B cell (primary cell): Measurements from ENCODE around the gene EPS8L3. TPM values are rescaled to one million over a fixed set of nuclear protein-coding genes. Genes with fewer than 3 reads are reported as not detected.

Source experiments
- ATAC-seq: fragments of 200-7000 bp; cut with Tn5 transposase; one replicate; pipeline ENCODE4 v1.10.0; 2021; ENCODE audit warnings: low read depth, mild to moderate bottlenecking, moderate number of reproducible peaks, moderate library complexity
- CTCF ChIA-PET: fragments of 350-600 bp; sonication (Branson Sonifier 250); formaldehyde crosslinking; loops from one replicate; lab custom pipeline; 2021; ENCODE audit warnings: antibody characterized with exemption, inconsistent platforms; lab: Charles Lee
- POLR2A ChIA-PET: fragments of 350-600 bp; sonication (Branson Sonifier 250); formaldehyde crosslinking; loops from one replicate; lab custom pipeline; 2021; ENCODE audit warnings: antibody characterized with exemption; lab: Charles Lee
- DNase-seq: peaks from one replicate; pipeline ENCODE4 v3.0.0; 2013
- H2AFZ ChIP-seq: 2 replicates; pipeline ENCODE4 v1.6.1; 2012; ENCODE audit warnings: mild to moderate bottlenecking, low read depth, low read length; ENCODE audit not compliant: insufficient read depth, poor library complexity, severe bottlenecking
- H3K27ac ChIP-seq, 2 donors: 1 replicate in 1 of 2; 2 replicates in 1 of 2; pipeline ENCODE4 v1.5.1; 2012 to 2013; ENCODE audit warnings: low read length in 2 of 2, mild to moderate bottlenecking in 2 of 2, moderate library complexity in 1 of 2
- H3K27me3 ChIP-seq, 4 experiments: fragments of 200-600 bp in 1 of 4; sonication (generic) in 1 of 4; replicated peaks in 1 of 4; 1 replicate in 2 of 4; 2 replicates in 2 of 4; pipeline versions ENCODE4 v1.6.1 to v1.7.0; 2013 to 2016; ENCODE audit warnings: low read length in 3 of 4, mild to moderate bottlenecking in 2 of 4, mixed read lengths in 1 of 4, moderate library complexity in 1 of 4; ENCODE audit not compliant: insufficient read depth in 4 of 4, control insufficient read depth in 3 of 4; ENCODE audit errors: control extremely low read depth in 1 of 4
- H3K36me3 ChIP-seq, 2 experiments: replicated peaks in 1 of 2; 1 replicate in 1 of 2; 2 replicates in 1 of 2; pipeline versions ENCODE4 v1.6.1 to v1.7.1; 2013; ENCODE audit warnings: low read length in 1 of 2; ENCODE audit not compliant: insufficient read depth in 2 of 2, control insufficient read depth in 1 of 2; ENCODE audit errors: control extremely low read depth in 1 of 2, extremely low read depth in 1 of 2
- H3K4me1 ChIP-seq, 2 donors: fragments of 200-600 bp in 1 of 2; sonication (generic) in 1 of 2; 1 replicate in 1 of 2; 2 replicates in 1 of 2; pipeline versions ENCODE4 v1.5.1 to v1.6.1; 2013 to 2017; ENCODE audit warnings: low read length in 2 of 2; ENCODE audit not compliant: control insufficient read depth in 2 of 2, insufficient read depth in 2 of 2
- H3K4me2 ChIP-seq: replicated peaks from 2 replicates; pipeline ENCODE3; 2012; ENCODE audit warnings: mild to moderate bottlenecking, low read depth, low read length; ENCODE audit not compliant: poor library complexity, severe bottlenecking
- H3K4me3 ChIP-seq, 5 experiments: fragments of 200-600 bp in 1 of 5; sonication (generic) in 1 of 5; 1 replicate in 3 of 5; 2 replicates in 2 of 5; pipeline versions ENCODE4 v1.5.1 to v1.7.0; 2011 to 2016; ENCODE audit warnings: low read length in 4 of 5, mild to moderate bottlenecking in 4 of 5, low read depth in 2 of 5, control low read depth in 1 of 5, moderate library complexity in 1 of 5; ENCODE audit not compliant: insufficient read depth in 1 of 5; ENCODE audit errors: control extremely low read depth in 1 of 5, extremely low read depth in 1 of 5
- H3K79me2 ChIP-seq: fragments of 200-600 bp; sonication (generic); one replicate; pipeline ENCODE4 v1.6.0; 2016; ENCODE audit warnings: low read length; ENCODE audit not compliant: control insufficient read depth, insufficient read depth
- H3K9ac ChIP-seq: fragments of 200-600 bp; sonication (generic); 2 replicates; pipeline ENCODE4 v1.6.1; 2017; ENCODE audit warnings: mild to moderate bottlenecking, low read length, moderate library complexity
- H3K9me3 ChIP-seq, 3 donors: one replicate each; pipeline versions ENCODE4 v1.6.1 to v1.7.1; 2013; ENCODE audit warnings: low read length in 2 of 3; ENCODE audit not compliant: control insufficient read depth in 2 of 3, insufficient read depth in 1 of 3; ENCODE audit errors: control extremely low read depth in 1 of 3
- H4K20me1 ChIP-seq: 2 replicates; pipeline ENCODE4 v1.6.0; 2012; ENCODE audit warnings: mild to moderate bottlenecking, low read length; ENCODE audit not compliant: insufficient read depth, control insufficient read depth, poor library complexity, severe bottlenecking
- H3K27ac Mint-ChIP-seq: one replicate; pipeline ENCODE4 v1.8.0; 2021; ENCODE audit warnings: mixed read lengths
- H3K27me3 Mint-ChIP-seq: one replicate; pipeline ENCODE4 v1.8.0; 2021; ENCODE audit warnings: mixed read lengths
- H3K4me1 Mint-ChIP-seq: one replicate; pipeline ENCODE4 v1.8.0; 2021; ENCODE audit warnings: mixed read lengths
- H3K4me3 Mint-ChIP-seq: one replicate; pipeline ENCODE4 v1.8.0; 2021; ENCODE audit warnings: mixed read lengths
- H3K9me3 Mint-ChIP-seq: one replicate; pipeline ENCODE4 v1.8.0; 2022; ENCODE audit warnings: mixed read lengths; ENCODE audit not compliant: insufficient read depth
- EZH2 ChIP-seq: IDR thresholded peaks from 2 replicates; pipeline ENCODE4 v1.6.1; 2012; ENCODE audit warnings: borderline replicate concordance, low read depth, mild to moderate bottlenecking, moderate library complexity, low read length; ENCODE audit not compliant: insufficient read depth, poor library complexity, severe bottlenecking
- WGBS: methylation state at CpG from one replicate; pipeline ENCODE4 v1.1.5; 2013; ENCODE audit warnings: missing lambda C conversion rate; ENCODE audit not compliant: insufficient coverage; 5-methylcytosine and 5-hydroxymethylcytosine counted together
- intact Hi-C: fragments of 100-400 bp; cut with micrococcal nuclease; formaldehyde crosslinking; loops from one replicate; pipeline ENCODE4 v1.10.0; 2022
- polyA plus RNA-seq: library from polyadenylated mRNA; depleted of rRNA; stranded (reverse); fragments of >200 nt; gene quantifications from 2 replicates; pipeline ENCODE4 v1.2.3, GENCODE V29; 2012
- total RNA-seq, 2 donors: library from RNA; stranded (reverse); fragments of 120-200 nt in 1 of 2; gene quantifications; 1 replicate in 1 of 2; 2 replicates in 1 of 2; pipeline versions ENCODE4 v1.2.3 to v1.2.4, GENCODE V29; 2013 to 2022
- TF ChIP-seq, protein P1 (sequence below): fragments of 200-600 bp; IDR thresholded peaks from one replicate; pipeline ENCODE4 v1.8.0; 2022; ENCODE audit warnings: antibody characterized with exemption, mild to moderate bottlenecking

The EPS8L3 gene
- total and polyA plus RNA-seq, 2 donors (not counting 1 experiment from before 2014, with no cell fraction given) = not detected

DNA sequence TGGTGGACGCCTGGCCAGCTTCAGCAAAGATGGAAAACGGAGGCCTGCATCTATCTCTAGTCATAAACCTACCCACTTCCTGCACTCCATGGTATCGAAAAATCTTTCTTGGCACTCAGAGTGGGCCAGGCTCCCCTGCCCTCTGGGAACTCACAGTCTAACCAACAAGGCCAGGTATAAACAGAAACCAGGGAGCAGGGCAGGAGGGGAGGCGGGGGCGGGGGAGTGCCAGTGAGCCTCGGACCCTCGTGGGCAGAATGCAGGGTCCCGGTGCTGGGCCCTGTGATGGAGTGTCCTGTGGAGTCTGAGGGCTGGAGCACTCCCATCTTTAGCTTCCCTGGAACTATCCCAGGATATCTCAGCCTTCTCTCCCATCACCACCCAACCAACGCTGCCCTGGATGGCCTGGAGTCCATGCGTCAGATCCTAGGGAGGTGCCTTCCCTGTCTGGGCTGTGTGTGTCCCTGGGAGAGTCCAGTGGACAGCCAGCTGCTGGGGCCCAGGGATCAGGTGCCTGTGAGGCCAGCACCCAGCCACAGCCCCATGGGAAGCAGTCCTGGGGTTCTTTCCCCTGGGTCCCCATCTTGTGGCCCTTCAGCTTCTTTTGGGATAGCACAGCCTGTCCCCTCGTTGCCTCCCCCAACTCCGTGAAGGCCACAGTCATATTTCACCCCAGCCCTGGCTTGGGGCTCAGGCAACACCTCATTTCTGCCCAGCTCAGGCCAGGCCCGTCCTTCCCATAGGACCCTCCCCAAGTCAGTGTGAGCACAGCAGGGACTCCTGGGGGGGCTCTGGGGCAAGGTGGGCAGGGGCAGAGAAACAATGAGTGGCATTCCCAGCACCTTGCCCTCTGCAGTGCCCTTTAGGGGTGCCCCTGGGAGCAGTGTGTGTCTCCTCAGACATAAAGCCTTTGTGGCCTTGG lies 1.1 kb upstream of the EPS8L3 start:
- no peak for DNase-seq

More for the DNA sequence above, 1.1 kb upstream of the EPS8L3 start:
- Histone ChIP-seq H3K9ac (no peak overlapping the region), H3K27ac (no peak overlapping the region), H3K9me3 (no peaks in the 10 kb centered on the region), H3K79me2 (no peaks in the 10 kb centered on the region), H4K20me1 (no peaks in the 10 kb centered on the region), H3K4me2 (no peak overlapping the region), H3K4me3 (no peak overlapping the region), H2AFZ (no peak overlapping the region), H3K36me3 (no peaks in the 10 kb centered on the region), H3K27me3 (no peaks in the 10 kb centered on the region), H3K4me1 (no peaks in the 10 kb centered on the region)
- POLR2A ChIA-PET = no interaction called here
- no peak for ATAC-seq
- H3K4me3 Mint-ChIP-seq = no peak overlapping the region
- WGBS = 85% methylated on average over 8 of the region's 13 CpGs
- H3K9me3 Mint-ChIP-seq = no peaks in the 10 kb centered on the region
- intact Hi-C loops = no loop called here
- no peaks in the 10 kb centered on the region for H3K27me3 Mint-ChIP-seq
- H3K4me1 Mint-ChIP-seq = no peaks in the 10 kb centered on the region
- TF ChIP-seq EZH2 = no peak
- TF ChIP-seq, protein P1, sequence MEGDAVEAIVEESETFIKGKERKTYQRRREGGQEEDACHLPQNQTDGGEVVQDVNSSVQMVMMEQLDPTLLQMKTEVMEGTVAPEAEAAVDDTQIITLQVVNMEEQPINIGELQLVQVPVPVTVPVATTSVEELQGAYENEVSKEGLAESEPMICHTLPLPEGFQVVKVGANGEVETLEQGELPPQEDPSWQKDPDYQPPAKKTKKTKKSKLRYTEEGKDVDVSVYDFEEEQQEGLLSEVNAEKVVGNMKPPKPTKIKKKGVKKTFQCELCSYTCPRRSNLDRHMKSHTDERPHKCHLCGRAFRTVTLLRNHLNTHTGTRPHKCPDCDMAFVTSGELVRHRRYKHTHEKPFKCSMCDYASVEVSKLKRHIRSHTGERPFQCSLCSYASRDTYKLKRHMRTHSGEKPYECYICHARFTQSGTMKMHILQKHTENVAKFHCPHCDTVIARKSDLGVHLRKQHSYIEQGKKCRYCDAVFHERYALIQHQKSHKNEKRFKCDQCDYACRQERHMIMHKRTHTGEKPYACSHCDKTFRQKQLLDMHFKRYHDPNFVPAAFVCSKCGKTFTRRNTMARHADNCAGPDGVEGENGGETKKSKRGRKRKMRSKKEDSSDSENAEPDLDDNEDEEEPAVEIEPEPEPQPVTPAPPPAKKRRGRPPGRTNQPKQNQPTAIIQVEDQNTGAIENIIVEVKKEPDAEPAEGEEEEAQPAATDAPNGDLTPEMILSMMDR = no peak
- CTCF ChIA-PET = interaction anchor here (0.6 to 1.5 kb wide), 5 partner anchors 9 to 220 kb away, joined by 3 to 4 read pairs (median 3); partner anchors contain the start of gene AHCYL1
- no peak overlapping the region for H3K27ac Mint-ChIP-seq
